ENCODE measurements around the gene NISCH. TPM values are rescaled to one million over a fixed set of nuclear protein-coding genes. Genes with fewer than 3 reads are reported as not detected.

The NISCH gene
- total RNA-seq (2022; extraction: Qiagen RNA extraction), result 10.2 to 15.5 TPM (median 12.8 TPM) in 5 replicates

DNA sequence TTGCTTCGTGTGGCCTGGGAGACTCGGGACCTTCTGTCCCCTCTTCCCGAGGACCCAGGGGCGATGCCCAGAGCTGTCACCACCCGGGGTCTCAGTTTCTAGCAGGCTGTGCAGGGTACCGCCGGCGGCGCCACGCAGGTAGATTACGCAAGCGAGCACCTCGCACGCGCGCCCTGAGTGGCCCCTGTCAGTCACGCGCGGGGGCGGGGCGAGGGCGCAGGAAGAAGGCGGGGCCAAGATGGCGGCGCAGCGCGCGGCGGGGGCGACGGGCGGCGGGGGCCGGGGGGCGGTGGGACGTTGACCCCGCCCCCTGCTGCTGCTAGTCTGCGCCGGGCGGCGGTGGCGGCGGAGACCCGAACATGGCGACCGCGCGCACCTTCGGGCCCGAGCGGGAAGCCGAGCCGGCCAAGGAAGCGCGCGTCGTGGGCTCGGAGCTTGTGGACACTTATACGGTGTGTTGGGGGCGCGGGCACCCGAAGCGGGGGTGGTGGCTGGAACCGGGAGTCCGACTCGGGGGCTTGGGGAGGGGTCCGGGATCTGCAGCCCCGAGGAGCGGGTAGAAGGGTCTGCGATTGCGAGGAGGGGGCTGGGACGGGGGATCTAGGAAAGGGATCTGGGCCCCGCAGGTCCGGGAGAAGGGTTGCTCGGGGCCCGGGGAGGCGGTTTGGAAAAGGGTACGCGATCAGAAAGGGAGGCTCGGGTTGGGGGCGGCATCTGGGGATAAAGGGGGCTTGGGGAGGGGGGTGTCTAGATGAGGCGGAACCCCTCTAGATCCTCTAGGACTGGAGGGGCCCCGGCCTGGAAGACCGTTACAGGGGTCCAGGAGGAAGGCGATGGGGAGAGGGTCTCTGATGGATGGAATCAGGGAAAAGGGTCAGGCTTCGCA, at the start of gene NISCH:
TSS of gene NISCH (plus strand) at position 322 of the 886 bp plus-strand sequence. CDS start at position 360, 38 bp downstream.

DNA sequence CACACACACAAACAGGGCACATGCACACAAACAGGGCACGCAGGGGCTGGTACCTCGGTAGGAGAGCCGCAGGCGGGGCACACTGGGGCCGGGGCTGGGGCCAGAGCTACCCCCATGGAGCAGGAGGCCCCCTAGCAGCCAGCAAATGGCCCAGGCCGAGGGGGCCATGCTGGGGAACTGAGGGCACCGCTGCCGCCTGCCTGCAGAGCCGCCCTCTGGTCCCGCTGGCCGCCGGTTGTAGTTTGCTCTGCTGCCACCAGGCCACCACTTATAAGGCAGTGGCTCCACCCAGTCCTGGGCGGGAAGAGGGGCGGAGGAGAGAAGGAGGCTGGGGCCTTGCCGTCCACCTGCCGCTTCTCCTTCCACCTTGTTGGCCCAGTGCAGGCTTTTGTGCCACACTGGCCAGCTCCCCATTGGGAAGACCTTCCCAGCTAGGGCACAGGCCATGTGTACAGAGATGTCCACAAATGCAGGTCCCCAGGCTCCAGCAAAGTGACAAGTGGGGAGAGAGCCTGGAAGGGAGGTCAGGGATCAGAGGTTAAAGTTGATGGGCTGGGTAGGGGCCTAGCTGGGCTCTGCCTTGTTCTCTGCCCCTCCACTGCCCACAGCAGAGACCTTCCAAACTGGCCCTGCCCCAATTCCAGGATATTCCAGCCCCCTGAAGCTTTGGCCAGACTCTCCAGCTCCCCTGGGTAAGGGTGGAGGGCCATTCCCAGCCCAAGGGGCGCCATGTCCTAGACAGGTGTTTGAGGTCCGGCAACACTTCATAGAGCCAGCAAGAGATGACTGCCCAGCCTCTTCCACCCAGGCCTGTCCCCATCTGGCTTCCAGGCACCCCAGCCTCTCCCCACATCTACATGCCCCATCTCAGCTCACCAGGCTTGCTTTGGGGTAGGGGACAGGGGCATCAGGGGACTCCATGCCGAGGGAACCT, 10.3 kb upstream of the NISCH start, which contains the start of gene SEMA3G:
TSS of gene SEMA3G (minus strand) at position 244 of the 934 bp plus-strand sequence. CDS start at position 168, 76 bp downstream.

DNA sequence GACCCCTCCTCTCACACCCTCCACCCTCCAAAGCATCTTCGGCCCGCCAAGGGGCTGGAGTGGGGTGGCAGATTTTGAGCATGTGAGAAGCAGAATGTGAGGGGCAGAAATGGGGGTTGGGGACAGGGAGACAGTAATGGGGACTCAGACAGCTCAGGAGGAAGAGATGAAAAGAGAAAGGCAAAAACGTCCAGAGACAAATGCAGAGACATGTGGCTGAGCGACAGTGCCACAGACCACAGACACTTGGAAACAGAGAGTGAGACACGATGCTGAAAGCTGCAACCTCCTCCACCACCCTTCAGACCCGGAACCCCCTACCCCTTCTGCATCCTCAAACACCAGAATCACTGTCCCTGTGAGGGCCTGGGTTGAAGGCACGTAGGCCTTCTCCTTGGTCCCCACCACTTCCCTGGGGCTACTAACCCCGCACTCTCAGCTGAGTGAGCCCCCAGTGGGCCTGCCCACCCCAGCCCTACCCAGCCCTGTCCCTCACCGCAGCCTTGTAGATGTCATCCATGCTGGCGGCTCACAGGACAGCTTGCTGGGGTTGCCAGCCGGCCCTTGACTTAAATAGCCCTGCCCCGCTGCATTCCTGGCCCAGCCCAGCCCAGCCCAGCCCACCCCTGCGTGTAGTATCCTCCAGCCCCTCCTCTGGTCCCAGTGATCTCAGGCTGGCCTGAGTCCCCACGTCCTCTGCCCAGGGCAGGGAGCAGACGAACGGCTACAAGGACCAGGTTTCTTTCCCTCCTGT, 1.7 kb upstream of the NISCH start, which contains the start of gene TNNC1:
TSS of gene TNNC1 (minus strand) at position 546 of the 754 bp plus-strand sequence. CDS start at position 520, 26 bp downstream.

GRCh38 chr3:52494886-52495495, 39.6 kb downstream of the NISCH start, which contains the start of gene STAB1:
STAB1 (plus strand) TSS chr3:52495338; CDS start chr3:52495414, 76 bp downstream.

DNA sequence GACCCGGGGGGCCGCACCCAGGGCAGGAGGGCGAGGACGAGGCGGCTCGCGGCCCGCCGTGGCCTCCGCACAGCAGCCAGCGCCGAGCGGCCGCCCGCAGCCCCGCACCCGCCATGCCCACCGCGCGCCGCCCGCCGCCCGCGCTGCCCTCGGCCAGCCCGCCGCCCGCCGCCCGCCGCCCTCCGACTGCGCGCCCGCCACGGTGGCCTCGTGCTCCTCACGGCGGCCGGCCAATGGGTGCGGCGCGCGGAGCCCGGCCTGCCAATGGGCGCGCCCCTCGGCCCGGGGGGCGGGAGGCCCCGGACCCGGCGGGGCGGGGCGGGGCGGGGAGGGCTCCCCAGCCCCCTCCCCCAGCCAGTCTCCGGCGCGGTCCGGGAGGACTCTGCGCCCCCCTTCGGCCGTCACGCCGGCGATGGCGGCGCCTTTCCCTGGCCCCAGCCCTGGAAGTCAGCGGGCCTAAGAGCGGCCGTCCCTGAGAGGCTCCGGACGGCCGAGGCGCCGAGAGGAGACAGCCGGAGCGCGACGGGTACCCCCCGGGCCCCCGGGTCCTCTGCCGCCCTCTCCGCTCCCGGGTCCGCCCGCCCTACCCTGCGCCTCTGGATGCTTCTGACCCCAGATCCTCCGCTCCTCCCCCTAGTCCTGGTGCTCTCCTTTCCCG, 78.3 kb downstream of the NISCH start, which contains the start of gene NT5DC2:
TSS of gene NT5DC2 (minus strand) at position 235 of the 658 bp plus-strand sequence. CDS start at position 115, 120 bp downstream.

DNA sequence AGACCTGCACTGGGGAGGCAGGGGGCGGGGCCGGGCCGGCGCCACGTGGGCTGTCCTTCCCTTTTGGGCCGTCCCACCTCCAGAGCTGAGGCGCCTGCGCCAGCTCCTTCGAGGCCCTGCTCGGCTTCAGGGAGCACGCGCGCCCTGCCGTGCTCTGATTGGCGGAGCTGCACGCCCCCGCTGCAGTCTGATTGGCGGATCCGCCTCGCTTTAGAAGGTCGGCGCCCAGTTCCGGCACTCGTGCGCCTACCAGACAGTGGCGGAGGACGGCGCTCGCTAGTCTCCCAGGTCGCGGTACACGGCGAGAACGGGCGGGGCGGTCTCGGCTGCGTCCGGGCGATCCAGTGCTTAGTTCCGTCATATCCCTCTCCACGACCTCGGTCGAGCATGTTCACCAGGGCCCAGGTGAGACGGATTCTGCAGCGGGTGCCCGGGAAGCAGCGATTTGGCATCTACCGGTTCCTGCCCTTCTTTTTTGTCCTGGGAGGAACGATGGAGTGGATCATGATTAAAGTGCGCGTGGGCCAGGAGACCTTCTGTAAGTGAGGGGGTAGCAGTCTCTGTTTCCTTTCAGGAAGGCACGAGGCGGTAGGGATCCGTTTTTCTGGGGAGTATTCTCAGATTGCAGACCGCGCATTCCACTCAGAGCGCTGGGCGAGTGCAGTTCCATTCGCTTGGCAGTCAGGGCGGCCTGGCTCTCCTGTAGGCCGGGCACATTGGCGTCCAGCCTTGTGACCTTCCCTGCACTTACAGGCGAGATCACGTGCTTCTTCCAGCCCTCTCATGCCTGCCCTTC, 81.2 kb downstream of the NISCH start, which contains the start of gene UQCC5:
TSS of gene UQCC5 (plus strand) at position 237 of the 796 bp plus-strand sequence. CDS start at position 388, 151 bp downstream.

Other genes starting within 250 kb of the NISCH start
- 0.03 to 0.05 TPM (median 0.04 TPM) in 3 of 5 replicates, not detected in the others for gene TLR9, start 230.0 kb upstream of the NISCH start, total RNA-seq (2022; extraction: Qiagen RNA extraction)
- 63.1 to 70.9 TPM (median 65.7 TPM) in 5 replicates for gene TWF2, start 216.4 kb upstream of the NISCH start, total RNA-seq (2022; extraction: Qiagen RNA extraction)
- gene PPM1M, start 209.8 kb upstream of the NISCH start, total RNA-seq (2022; extraction: Qiagen RNA extraction), result 3.8 to 5.7 TPM (median 4.9 TPM) in 5 replicates
- gene WDR82, start 177.0 kb upstream of the NISCH start, total RNA-seq (2022; extraction: Qiagen RNA extraction), result 47.3 to 50.5 TPM (median 50.3 TPM) in 5 replicates
- 2.5 to 4.4 TPM (median 4.0 TPM) in 5 replicates for gene GLYCTK, start 167.8 kb upstream of the NISCH start, total RNA-seq (2022; extraction: Qiagen RNA extraction)
- 0.64 to 1.2 TPM (median 0.90 TPM) in 5 replicates for gene DNAH1, start 139.3 kb upstream of the NISCH start, total RNA-seq (2022; extraction: Qiagen RNA extraction)
- gene BAP1, start 45.6 kb upstream of the NISCH start, total RNA-seq (2022; extraction: Qiagen RNA extraction), result 28.8 to 39.3 TPM (median 37.2 TPM) in 5 replicates
- gene PHF7, start 44.9 kb upstream of the NISCH start, total RNA-seq (2022; extraction: Qiagen RNA extraction), result 2.3 to 2.9 TPM (median 2.7 TPM) in 5 replicates
- gene SEMA3G, start 10.5 kb upstream of the NISCH start, total RNA-seq (2022; extraction: Qiagen RNA extraction), result 0.06 to 0.21 TPM (median 0.07 TPM) in 5 replicates
- gene TNNC1, start 1.6 kb upstream of the NISCH start, total RNA-seq (2022; extraction: Qiagen RNA extraction), result 0.86 to 1.4 TPM (median 1.1 TPM) in 5 replicates
- 0.07 to 0.18 TPM (median 0.16 TPM) in 5 replicates for gene STAB1, start 39.7 kb downstream of the NISCH start, total RNA-seq (2022; extraction: Qiagen RNA extraction)
- gene NT5DC2, start 78.3 kb downstream of the NISCH start, total RNA-seq (2022; extraction: Qiagen RNA extraction), result 74.7 to 108 TPM (median 98.9 TPM) in 5 replicates
- gene UQCC5, start 81.0 kb downstream of the NISCH start, total RNA-seq (2022; extraction: Qiagen RNA extraction), result 50.5 to 63.3 TPM (median 59.7 TPM) in 5 replicates
- gene PBRM1, start 230.3 kb downstream of the NISCH start, total RNA-seq (2022; extraction: Qiagen RNA extraction), result 11.4 to 15.4 TPM (median 13.3 TPM) in 5 replicates
- gene GNL3, start 230.4 kb downstream of the NISCH start, total RNA-seq (2022; extraction: Qiagen RNA extraction), result 79.2 to 147 TPM (median 84.1 TPM) in 5 replicates